ENCODE data around the gene ASB7.

ASB7 gene

DNA sequence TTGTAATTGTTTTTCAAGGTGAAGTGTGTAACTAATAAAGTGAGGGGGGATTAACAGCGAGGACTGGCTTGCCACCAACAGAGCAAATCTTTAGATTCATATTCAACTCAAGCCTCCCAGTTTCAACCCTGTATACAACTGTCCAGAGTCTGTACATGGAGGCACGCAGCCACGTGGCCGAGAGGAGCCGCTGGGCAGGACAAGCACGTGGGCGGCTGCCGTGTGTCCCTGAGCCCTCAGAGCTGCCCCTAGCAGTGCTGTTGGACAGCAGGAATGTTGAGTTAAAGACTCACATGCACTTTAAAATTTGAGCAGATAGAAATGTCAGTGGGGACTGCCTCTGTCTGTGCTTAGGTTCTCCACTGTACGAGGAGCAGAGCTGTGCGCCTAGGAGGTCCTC is 29.4 kb downstream of the ASB7 start:
- TF ChIP-seq, protein P1, sequence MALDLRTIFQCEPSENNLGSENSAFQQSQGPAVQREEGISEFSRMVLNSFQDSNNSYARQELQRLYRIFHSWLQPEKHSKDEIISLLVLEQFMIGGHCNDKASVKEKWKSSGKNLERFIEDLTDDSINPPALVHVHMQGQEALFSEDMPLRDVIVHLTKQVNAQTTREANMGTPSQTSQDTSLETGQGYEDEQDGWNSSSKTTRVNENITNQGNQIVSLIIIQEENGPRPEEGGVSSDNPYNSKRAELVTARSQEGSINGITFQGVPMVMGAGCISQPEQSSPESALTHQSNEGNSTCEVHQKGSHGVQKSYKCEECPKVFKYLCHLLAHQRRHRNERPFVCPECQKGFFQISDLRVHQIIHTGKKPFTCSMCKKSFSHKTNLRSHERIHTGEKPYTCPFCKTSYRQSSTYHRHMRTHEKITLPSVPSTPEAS (tag by site-specific recombination; IDR thresholded peaks at IDR 0.05) = no peak
- no peak for TF ChIP-seq GLIS2 (tag by site-specific recombination; IDR thresholded peaks at IDR 0.05)
- CTCF ChIA-PET = interaction anchor here (1.1 to 4.4 kb wide), 4 partner anchors 11 to 376 kb away, joined by 4 to 44 read pairs (median 4); no protein-coding TSS in a partner anchor
- Histone ChIP-seq H3K4me1 (ENCODE audit: control insufficient read depth, insufficient read depth, low read length) (no peaks in the 10 kb centered on the region), H3K4me3 (ENCODE audit: low read depth, low read length) (no peak overlapping the region), H3K36me3 (ENCODE audit: control insufficient read depth in 2 of 2, insufficient read depth in 1 of 2, low read length in 2 of 2) (peaks cover 0 to 36% of the 10 kb centered on the region in 2 experiments), H3K27ac (ENCODE audit: extremely low read depth, low read depth, low read length) (no peak overlapping the region), H3K9me3 (ENCODE audit: control insufficient read depth, insufficient read depth, low read depth, low read length) (no peaks in the 10 kb centered on the region)
- POLR2A ChIA-PET = no interaction called here

DNA sequence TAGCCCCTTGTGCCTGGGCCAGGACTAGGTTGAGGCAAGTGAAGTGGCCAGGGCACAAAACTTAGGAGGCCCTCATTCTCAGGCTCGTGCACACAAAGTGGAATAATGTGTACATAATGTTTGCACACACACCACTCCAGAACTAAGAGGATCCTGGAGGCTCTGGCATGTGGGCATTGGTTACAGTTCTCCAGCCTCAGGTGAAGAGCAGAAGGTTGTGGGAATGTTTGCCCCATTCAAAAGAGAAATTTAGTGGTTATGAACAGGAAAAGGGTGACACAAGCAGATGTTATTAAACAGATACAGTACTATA is 31.3 kb downstream of the ASB7 start:
- POLR2A ChIA-PET = no interaction called here
- Histone ChIP-seq H3K4me3 (ENCODE audit: low read depth, low read length) (no peak overlapping the region), H3K36me3 (ENCODE audit: control insufficient read depth in 2 of 2, insufficient read depth in 1 of 2, low read length in 2 of 2) (peaks cover 0 to 36% of the 10 kb centered on the region in 2 experiments), H3K4me1 (ENCODE audit: control insufficient read depth, insufficient read depth, low read length) (no peaks in the 10 kb centered on the region; the same call in 1 of the 2 replicates), H3K27ac (ENCODE audit: extremely low read depth, low read depth, low read length) (no peak overlapping the region), H3K9me3 (ENCODE audit: control insufficient read depth, insufficient read depth, low read depth, low read length) (no peaks in the 10 kb centered on the region)
- TF ChIP-seq, protein P2, sequence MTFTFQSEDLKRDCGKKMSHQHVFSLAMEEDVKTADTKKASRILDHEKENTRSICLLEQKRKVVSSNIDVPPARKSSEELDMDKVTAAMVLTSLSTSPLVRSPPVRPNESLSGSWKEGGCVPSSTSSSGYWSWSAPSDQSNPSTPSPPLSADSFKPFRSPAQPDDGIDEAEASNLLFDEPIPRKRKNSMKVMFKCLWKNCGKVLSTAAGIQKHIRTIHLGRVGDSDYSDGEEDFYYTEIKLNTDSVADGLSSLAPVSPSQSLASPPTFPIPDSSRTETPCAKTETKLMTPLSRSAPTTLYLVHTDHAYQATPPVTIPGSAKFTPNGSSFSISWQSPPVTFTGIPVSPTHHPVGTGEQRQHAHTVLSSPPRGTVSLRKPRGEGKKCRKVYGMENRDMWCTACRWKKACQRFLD (tag by site-specific recombination; IDR thresholded peaks at IDR 0.05) = no peak
- TF ChIP-seq IKZF3 (tag by site-specific recombination; IDR thresholded peaks at IDR 0.05) = no peak
- no peak for TF ChIP-seq ZNF155 (tag by site-specific recombination; IDR thresholded peaks at IDR 0.05)
- no peak for TF ChIP-seq ZNF2 (tag by site-specific recombination; IDR thresholded peaks at IDR 0.05)
- no peak for TF ChIP-seq ZNF175 (tag by site-specific recombination; IDR thresholded peaks at IDR 0.05)
- no peak for TF ChIP-seq GFI1B (tag by site-specific recombination; IDR thresholded peaks at IDR 0.05)
- TF ChIP-seq, protein P1 (tag by site-specific recombination; IDR thresholded peaks at IDR 0.05) = no peak
- TF ChIP-seq ZNF426 (tag by site-specific recombination; IDR thresholded peaks at IDR 0.05) = no peak
- TF ChIP-seq, protein P3, sequence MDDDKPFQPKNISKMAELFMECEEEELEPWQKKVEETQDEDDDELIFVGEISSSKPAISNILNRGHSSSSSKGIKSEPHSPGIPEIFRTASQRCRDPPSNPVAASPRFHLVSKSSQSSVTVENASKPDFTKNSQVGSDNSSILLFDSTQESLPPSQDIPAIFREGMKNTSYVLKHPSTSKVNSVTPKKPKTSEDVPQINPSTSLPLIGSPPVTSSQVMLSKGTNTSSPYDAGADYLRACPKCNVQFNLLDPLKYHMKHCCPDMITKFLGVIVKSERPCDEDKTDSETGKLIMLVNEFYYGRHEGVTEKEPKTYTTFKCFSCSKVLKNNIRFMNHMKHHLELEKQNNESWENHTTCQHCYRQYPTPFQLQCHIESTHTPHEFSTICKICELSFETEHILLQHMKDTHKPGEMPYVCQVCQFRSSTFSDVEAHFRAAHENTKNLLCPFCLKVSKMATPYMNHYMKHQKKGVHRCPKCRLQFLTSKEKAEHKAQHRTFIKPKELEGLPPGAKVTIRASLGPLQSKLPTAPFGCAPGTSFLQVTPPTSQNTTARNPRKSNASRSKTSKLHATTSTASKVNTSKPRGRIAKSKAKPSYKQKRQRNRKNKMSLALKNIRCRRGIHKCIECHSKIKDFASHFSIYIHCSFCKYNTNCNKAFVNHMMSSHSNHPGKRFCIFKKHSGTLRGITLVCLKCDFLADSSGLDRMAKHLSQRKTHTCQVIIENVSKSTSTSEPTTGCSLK (tag by site-specific recombination; IDR thresholded peaks at IDR 0.05) = no peak
- TF ChIP-seq, protein P4, sequence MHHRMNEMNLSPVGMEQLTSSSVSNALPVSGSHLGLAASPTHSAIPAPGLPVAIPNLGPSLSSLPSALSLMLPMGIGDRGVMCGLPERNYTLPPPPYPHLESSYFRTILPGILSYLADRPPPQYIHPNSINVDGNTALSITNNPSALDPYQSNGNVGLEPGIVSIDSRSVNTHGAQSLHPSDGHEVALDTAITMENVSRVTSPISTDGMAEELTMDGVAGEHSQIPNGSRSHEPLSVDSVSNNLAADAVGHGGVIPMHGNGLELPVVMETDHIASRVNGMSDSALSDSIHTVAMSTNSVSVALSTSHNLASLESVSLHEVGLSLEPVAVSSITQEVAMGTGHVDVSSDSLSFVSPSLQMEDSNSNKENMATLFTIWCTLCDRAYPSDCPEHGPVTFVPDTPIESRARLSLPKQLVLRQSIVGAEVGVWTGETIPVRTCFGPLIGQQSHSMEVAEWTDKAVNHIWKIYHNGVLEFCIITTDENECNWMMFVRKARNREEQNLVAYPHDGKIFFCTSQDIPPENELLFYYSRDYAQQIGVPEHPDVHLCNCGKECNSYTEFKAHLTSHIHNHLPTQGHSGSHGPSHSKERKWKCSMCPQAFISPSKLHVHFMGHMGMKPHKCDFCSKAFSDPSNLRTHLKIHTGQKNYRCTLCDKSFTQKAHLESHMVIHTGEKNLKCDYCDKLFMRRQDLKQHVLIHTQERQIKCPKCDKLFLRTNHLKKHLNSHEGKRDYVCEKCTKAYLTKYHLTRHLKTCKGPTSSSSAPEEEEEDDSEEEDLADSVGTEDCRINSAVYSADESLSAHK (tag by site-specific recombination; IDR thresholded peaks at IDR 0.05) = no peak
- no peak for TF ChIP-seq ZNF239 (tag by site-specific recombination; IDR thresholded peaks at IDR 0.05)
- TF ChIP-seq ZNF549 (tag by site-specific recombination; IDR thresholded peaks at IDR 0.05) = no peak
- TF ChIP-seq ZNF701 (tag by site-specific recombination; IDR thresholded peaks at IDR 0.05) = no peak
- TF ChIP-seq SCRT1 (tag by site-specific recombination; IDR thresholded peaks at IDR 0.05; ENCODE audit: borderline replicate concordance) = no peak
- no peak for TF ChIP-seq ZBTB21 (tag by site-specific recombination; IDR thresholded peaks at IDR 0.05)
- no peak for TF ChIP-seq ZNF660 (tag by site-specific recombination; IDR thresholded peaks at IDR 0.05)
- TF ChIP-seq, protein P5, sequence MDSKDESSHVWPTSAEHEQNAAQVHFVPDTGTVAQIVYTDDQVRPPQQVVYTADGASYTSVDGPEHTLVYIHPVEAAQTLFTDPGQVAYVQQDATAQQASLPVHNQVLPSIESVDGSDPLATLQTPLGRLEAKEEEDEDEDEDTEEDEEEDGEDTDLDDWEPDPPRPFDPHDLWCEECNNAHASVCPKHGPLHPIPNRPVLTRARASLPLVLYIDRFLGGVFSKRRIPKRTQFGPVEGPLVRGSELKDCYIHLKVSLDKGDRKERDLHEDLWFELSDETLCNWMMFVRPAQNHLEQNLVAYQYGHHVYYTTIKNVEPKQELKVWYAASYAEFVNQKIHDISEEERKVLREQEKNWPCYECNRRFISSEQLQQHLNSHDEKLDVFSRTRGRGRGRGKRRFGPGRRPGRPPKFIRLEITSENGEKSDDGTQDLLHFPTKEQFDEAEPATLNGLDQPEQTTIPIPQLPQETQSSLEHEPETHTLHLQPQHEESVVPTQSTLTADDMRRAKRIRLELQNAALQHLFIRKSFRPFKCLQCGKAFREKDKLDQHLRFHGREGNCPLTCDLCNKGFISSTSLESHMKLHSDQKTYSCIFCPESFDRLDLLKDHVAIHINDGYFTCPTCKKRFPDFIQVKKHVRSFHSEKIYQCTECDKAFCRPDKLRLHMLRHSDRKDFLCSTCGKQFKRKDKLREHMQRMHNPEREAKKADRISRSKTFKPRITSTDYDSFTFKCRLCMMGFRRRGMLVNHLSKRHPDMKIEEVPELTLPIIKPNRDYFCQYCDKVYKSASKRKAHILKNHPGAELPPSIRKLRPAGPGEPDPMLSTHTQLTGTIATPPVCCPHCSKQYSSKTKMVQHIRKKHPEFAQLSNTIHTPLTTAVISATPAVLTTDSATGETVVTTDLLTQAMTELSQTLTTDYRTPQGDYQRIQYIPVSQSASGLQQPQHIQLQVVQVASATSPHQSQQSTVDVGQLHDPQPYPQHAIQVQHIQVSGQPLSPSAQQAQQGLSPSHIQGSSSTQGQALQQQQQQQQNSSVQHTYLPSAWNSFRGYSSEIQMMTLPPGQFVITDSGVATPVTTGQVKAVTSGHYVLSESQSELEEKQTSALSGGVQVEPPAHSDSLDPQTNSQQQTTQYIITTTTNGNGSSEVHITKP (tag by site-specific recombination; IDR thresholded peaks at IDR 0.05) = no peak
- CTCF ChIA-PET = interaction anchor here (0.5 to 8.1 kb wide), 5 partner anchors 64 to 625 kb away, joined by 3 to 55 read pairs (median 3); no protein-coding TSS in a partner anchor

Measured in HEK293 (cell line).